HEK293 (cell line): ENCODE data around the gene SIRT7.

Source experiments
- CTCF ChIA-PET: fragments of 350-600 bp; formaldehyde crosslinking; extraction: SDS; loops from one replicate; lab custom pipeline; 2021; ENCODE audit warnings: antibody characterized with exemption; lab: Yijun Ruan, JAX
- POLR2A ChIA-PET: fragments of 300-600 bp; formaldehyde crosslinking; extraction: SDS; loops from one replicate; lab custom pipeline; 2020; ENCODE audit warnings: antibody characterized with exemption, inconsistent platforms; lab: Yijun Ruan, JAX
- H3K27ac ChIP-seq: fragments of 200-500 bp; sonication (Bioruptor generic); 2 replicates; pipeline ENCODE4 v1.5.1; 2014; ENCODE audit warnings: low read depth, low read length, control low read depth, inconsistent platforms; ENCODE audit errors: extremely low read depth
- H3K36me3 ChIP-seq, 2 experiments: fragments of 200-500 bp in 1 of 2; sonication (Bioruptor generic) in 1 of 2; 1 replicate in 1 of 2; 2 replicates in 1 of 2; pipeline ENCODE4 v1.5.1; 2014 to 2017; ENCODE audit warnings: inconsistent platforms in 2 of 2, low read length in 2 of 2; ENCODE audit not compliant: control insufficient read depth in 2 of 2, insufficient read depth in 1 of 2
- H3K4me1 ChIP-seq: fragments of 200-500 bp; sonication (Bioruptor generic); 2 replicates; pipeline ENCODE4 v1.5.1; 2014; ENCODE audit warnings: mild to moderate bottlenecking, low read length, inconsistent platforms; ENCODE audit not compliant: control insufficient read depth, insufficient read depth
- H3K4me3 ChIP-seq: 2 replicates; pipeline ENCODE4 v1.5.1; 2011; ENCODE audit warnings: low read depth, mild to moderate bottlenecking, control low read depth, low read length, moderate library complexity
- H3K9me3 ChIP-seq: fragments of 200-500 bp; sonication (Bioruptor generic); 2 replicates; pipeline ENCODE4 v1.5.1; 2014; ENCODE audit warnings: low read depth, low read length, inconsistent platforms; ENCODE audit not compliant: control insufficient read depth, insufficient read depth
- CTCF ChIP-seq: fragments of 450-650 bp; formaldehyde crosslinking; IDR thresholded peaks from 2 replicates; pipeline ENCODE4 v1.5.1; 2016; ENCODE audit warnings: missing biosample characterization, missing genetic modification characterization
- GLI4 ChIP-seq: fragments of 450-650 bp; formaldehyde crosslinking; IDR thresholded peaks from 2 replicates; pipeline ENCODE4 v1.5.1; 2016; ENCODE audit warnings: missing biosample characterization, missing genetic modification characterization
- GLIS2 ChIP-seq: fragments of 450-650 bp; formaldehyde crosslinking; IDR thresholded peaks from 2 replicates; pipeline ENCODE4 v1.5.1; 2016; ENCODE audit warnings: missing biosample characterization, missing genetic modification characterization
- PBX3 ChIP-seq: sonication (generic); formaldehyde crosslinking; IDR thresholded peaks from 2 replicates; pipeline ENCODE4 v1.8.1; 2022; ENCODE audit warnings: mild to moderate bottlenecking, moderate library complexity, missing genetic modification reagents
- RBAK ChIP-seq: fragments of 450-650 bp; formaldehyde crosslinking; IDR thresholded peaks from 2 replicates; pipeline ENCODE4 v1.5.1; 2016; ENCODE audit warnings: missing biosample characterization, missing genetic modification characterization
- TCF7L2 ChIP-seq: IDR thresholded peaks from 2 replicates; pipeline ENCODE4 v1.6.1; 2011; ENCODE audit warnings: low read depth, mild to moderate bottlenecking, inconsistent platforms, low read length, moderate library complexity, borderline replicate concordance
- ZBTB11 ChIP-seq: fragments of 450-650 bp; formaldehyde crosslinking; conservative IDR thresholded peaks from 2 replicates; pipeline ENCODE4 v1.5.1; 2016; ENCODE audit warnings: low read depth, missing biosample characterization, missing genetic modification characterization
- ZEB2 ChIP-seq: fragments of 450-650 bp; formaldehyde crosslinking; IDR thresholded peaks from 2 replicates; pipeline ENCODE4 v1.5.1; 2016; ENCODE audit warnings: missing biosample characterization, missing genetic modification characterization
- ZFP3 ChIP-seq: fragments of 450-650 bp; formaldehyde crosslinking; IDR thresholded peaks from 2 replicates; pipeline ENCODE4 v1.5.1; 2016; ENCODE audit warnings: low read depth, missing biosample characterization, missing genetic modification characterization
- ZNF132 ChIP-seq: fragments of 450-650 bp; formaldehyde crosslinking; IDR thresholded peaks from 2 replicates; pipeline ENCODE4 v1.5.1; 2017; ENCODE audit warnings: missing biosample characterization, missing genetic modification characterization, borderline replicate concordance
- ZNF221 ChIP-seq: fragments of 450-650 bp; formaldehyde crosslinking; IDR thresholded peaks from 2 replicates; pipeline ENCODE4 v1.5.1; 2017; ENCODE audit warnings: missing biosample characterization, missing genetic modification characterization, borderline replicate concordance
- ZNF274 ChIP-seq, 2 experiments: fragments of 200-500 bp in 1 of 2; fragments of 450-650 bp in 1 of 2; sonication (Bioruptor generic) in 1 of 2; formaldehyde crosslinking in 1 of 2; IDR thresholded peaks; 2 replicates each; pipeline versions ENCODE4 v1.5.1 to v1.6.1; 2014 to 2016; ENCODE audit warnings: borderline replicate concordance in 1 of 2, inconsistent platforms in 1 of 2, low read length in 1 of 2, missing biosample characterization in 1 of 2, missing genetic modification characterization in 1 of 2
- ZNF37A ChIP-seq: fragments of 450-650 bp; IDR thresholded peaks from 2 replicates; pipeline ENCODE4 v1.5.1; 2018; ENCODE audit warnings: missing biosample characterization, missing genetic modification characterization
- ZNF391 ChIP-seq: fragments of 450-650 bp; formaldehyde crosslinking; IDR thresholded peaks from 2 replicates; pipeline ENCODE4 v1.5.1; 2016; ENCODE audit warnings: low read depth, missing biosample characterization, missing genetic modification characterization, borderline replicate concordance
- ZNF416 ChIP-seq: fragments of 450-650 bp; formaldehyde crosslinking; IDR thresholded peaks from 2 replicates; pipeline ENCODE4 v1.5.1; 2016; ENCODE audit warnings: missing biosample characterization, missing genetic modification characterization
- ZNF48 ChIP-seq: fragments of 450-650 bp; formaldehyde crosslinking; IDR thresholded peaks from 2 replicates; pipeline ENCODE4 v1.5.1; 2016; ENCODE audit warnings: missing biosample characterization, missing genetic modification characterization
- ZNF488 ChIP-seq: fragments of 450-650 bp; formaldehyde crosslinking; IDR thresholded peaks from 2 replicates; pipeline ENCODE4 v1.5.1; 2016; ENCODE audit warnings: missing biosample characterization, missing genetic modification characterization
- ZNF555 ChIP-seq: fragments of 450-650 bp; formaldehyde crosslinking; conservative IDR thresholded peaks from 2 replicates; pipeline ENCODE4 v1.5.1; 2017; ENCODE audit warnings: missing biosample characterization, mild to moderate bottlenecking, missing genetic modification characterization, inconsistent platforms
- ZNF623 ChIP-seq: fragments of 450-650 bp; formaldehyde crosslinking; IDR thresholded peaks from 2 replicates; pipeline ENCODE4 v1.5.1; 2016; ENCODE audit warnings: missing biosample characterization, missing genetic modification characterization
- ZNF624 ChIP-seq: fragments of 450-650 bp; formaldehyde crosslinking; IDR thresholded peaks from 2 replicates; pipeline ENCODE4 v1.5.1; 2017; ENCODE audit warnings: missing biosample characterization, missing genetic modification characterization
- ZNF645 ChIP-seq: fragments of 450-650 bp; formaldehyde crosslinking; IDR thresholded peaks from 2 replicates; pipeline ENCODE4; 2016; ENCODE audit warnings: missing biosample characterization, missing genetic modification characterization
- ZNF658 ChIP-seq: fragments of 450-650 bp; formaldehyde crosslinking; IDR thresholded peaks from 2 replicates; pipeline ENCODE4; 2016; ENCODE audit warnings: missing biosample characterization, missing genetic modification characterization
- ZNF707 ChIP-seq: fragments of 450-650 bp; formaldehyde crosslinking; IDR thresholded peaks from 2 replicates; pipeline ENCODE4 v1.5.1; 2016; ENCODE audit warnings: missing biosample characterization, missing genetic modification characterization
- ZNF76 ChIP-seq: fragments of 450-650 bp; formaldehyde crosslinking; IDR thresholded peaks from 2 replicates; pipeline ENCODE4; 2016; ENCODE audit warnings: low read depth, missing biosample characterization, missing genetic modification characterization, borderline replicate concordance

The SIRT7 gene

GRCh38 chr17:81911969-81912368 lies 6.0 kb downstream of the SIRT7 start:
- no peak overlapping the region for H3K4me3 ChIP-seq

GRCh38 chr17:81911277-81911961 lies 6.6 kb downstream of the SIRT7 start, which contains the start of gene PCYT2:
Gene PCYT2 (minus strand): TSS chr17:81911399. CDS start chr17:81911355, 44 bp downstream.
- peaks cover 7% of the 10 kb centered on the region for H3K4me1 ChIP-seq
- H3K4me3 ChIP-seq, result peak within 1 kb of the TSS; percentile 52
- CTCF ChIA-PET, result interaction anchor here (1.1 to 1.9 kb wide), 2 partner anchors 14 to 42 kb away, joined by 3 to 8 read pairs; no protein-coding TSS in a partner anchor
- peak within 1 kb of the TSS; percentile 62; the same call in 1 of the 2 replicates for H3K27ac ChIP-seq
- POLR2A ChIA-PET, result interaction anchor here (1.0 to 2.0 kb wide), 5 partner anchors 10 to 111 kb away, joined by 3 to 10 read pairs (median 4); partner anchors contain the start of genes CENPX, LRRC45 and MAFG
- H3K9me3 ChIP-seq, result no peaks in the 10 kb centered on the region
- H3K36me3 ChIP-seq, result peaks cover 0 to 73% of the 10 kb centered on the region in 2 experiments; a peak in 1 of 3 replicates
- TF ChIP-seq GLI4 (tag by site-specific recombination) (no peak), ZFP3 (tag by site-specific recombination) (no peak), ZNF274 (IDR thresholded peaks at IDR 0.05; ENCODE audit: low read length) (no peak), ZNF274 (tag by site-specific recombination; IDR thresholded peaks at IDR 0.05; ENCODE audit: borderline replicate concordance) (no peak), ZNF488 (tag by site-specific recombination) (no peak), ZNF555 (tag by site-specific recombination) (no peak), ZNF416 (tag by site-specific recombination) (no peak), ZNF707 (tag by site-specific recombination) (no peak), ZNF624 (tag by site-specific recombination) (no peak), GLIS2 (tag by site-specific recombination) (peak; percentile 68; the same call in 1 of the 2 replicates), ZNF623 (no peak), ZNF658 (tag by site-specific recombination) (no peak), ZNF37A (tag by site-specific recombination) (no peak), ZNF132 (tag by site-specific recombination) (no peak), ZBTB11 (no peak), PBX3 (CRISPR knock-in tag) (0 out of 2 replicates have a peak, but pooled peaks have one; percentile 12), ZNF391 (tag by site-specific recombination) (no peak), ZNF48 (no peak), ZNF645 (tag by site-specific recombination) (no peak), RBAK (no peak)

More at GRCh38 chr17:81911969-81912368, 6.0 kb downstream of the SIRT7 start:
- CTCF ChIA-PET, result interaction anchor here (1.9 kb wide), 1 partner anchor 43 kb away, joined by 8 read pairs; no protein-coding TSS in a partner anchor
- H3K9me3 ChIP-seq, result no peaks in the 10 kb centered on the region
- POLR2A ChIA-PET, result interaction anchor here (0.5 to 2.0 kb wide), 6 partner anchors 10 to 209 kb away, joined by 3 to 10 read pairs (median 4); partner anchors contain the start of genes MAFG and MRPL12
- no peak overlapping the region for H3K27ac ChIP-seq
- H3K4me1 ChIP-seq, result peaks cover 10% of the 10 kb centered on the region
- TF ChIP-seq ZNF221 (tag by site-specific recombination), result no peak
- no peak for TF ChIP-seq ZNF76 (tag by site-specific recombination)
- no peak for TF ChIP-seq CTCF (tag by site-specific recombination)
- 0 out of 2 replicates have a peak, but pooled peaks have one; percentile 1 for TF ChIP-seq ZEB2 (tag by site-specific recombination)
- no peak for TF ChIP-seq TCF7L2
- no peak for TF ChIP-seq ZNF48
- peaks cover 0 to 68% of the 10 kb centered on the region in 2 experiments; a peak in 1 of 3 replicates for H3K36me3 ChIP-seq
